PC-3 (cell line): ENCODE results near the gene ITM2C.

Experiments
- CTCF ChIP-seq: fragments of 300-600 bp; sonication (generic); conservative IDR thresholded peaks from 2 replicates; pipeline ENCODE4 v1.5.1; 2017; ENCODE audit warnings: antibody characterized with exemption, low read depth, mild to moderate bottlenecking, low read length
- EZH2 ChIP-seq: fragments of 300-600 bp; sonication (generic); IDR thresholded peaks from one replicate; pipeline ENCODE4 v1.6.1; 2017; ENCODE audit warnings: antibody characterized with exemption, mild to moderate bottlenecking, low read length; ENCODE audit not compliant: unreplicated experiment
- EZH2phosphoT487 ChIP-seq: fragments of 300-600 bp; sonication (generic); IDR thresholded peaks from 2 replicates; pipeline ENCODE4 v1.6.1; 2018; ENCODE audit warnings: mild to moderate bottlenecking, antibody characterized with exemption, low read length, borderline replicate concordance

- TF ChIP-seq CTCF, result no peak
- TF ChIP-seq EZH2, result no peak
- no peak for TF ChIP-seq EZH2phosphoT487
These were observed 50.6 kb downstream of the ITM2C start for GRCh38 chr2:230915319-230915718.
